H9 (cell line): ENCODE data around the gene MGA. TPM values are rescaled to one million over a fixed set of nuclear protein-coding genes. Genes with fewer than 3 reads are reported as not detected.
A peak's percentile ranks its signal among the peaks of the same experiment; 100 is the strongest.

Experiments used
- DNase-seq: peaks from one replicate; pipeline ENCODE4 v3.0.0-alpha.2; 2017
- H2AFZ ChIP-seq: one replicate; pipeline ENCODE4 v1.6.1; 2013; ENCODE audit warnings: mild to moderate bottlenecking, low read length, control low read depth, moderate library complexity
- H2AK5ac ChIP-seq: 2 replicates; pipeline ENCODE4 v1.6.1; 2013; ENCODE audit warnings: low read length, control low read depth, mixed read lengths; ENCODE audit not compliant: insufficient read length
- H2BK120ac ChIP-seq: one replicate; pipeline ENCODE4 v1.6.1; 2013; ENCODE audit warnings: low read depth, mild to moderate bottlenecking, low read length, control low read depth, inconsistent platforms; ENCODE audit not compliant: poor library complexity, severe bottlenecking
- H2BK12ac ChIP-seq: 2 replicates; pipeline ENCODE4 v1.6.1; 2013; ENCODE audit warnings: low read length, control low read depth, mixed read lengths, low read depth; ENCODE audit not compliant: insufficient read length
- H2BK15ac ChIP-seq: 2 replicates; pipeline ENCODE4 v1.6.1; 2013; ENCODE audit warnings: low read depth, low read length, control low read depth
- H2BK20ac ChIP-seq: one replicate; pipeline ENCODE4 v1.6.1; 2013; ENCODE audit warnings: low read depth, mild to moderate bottlenecking, low read length, control low read depth, inconsistent platforms; ENCODE audit not compliant: poor library complexity, severe bottlenecking
- H2BK5ac ChIP-seq: 2 replicates; pipeline ENCODE4 v1.6.1; 2013; ENCODE audit warnings: low read length, control low read depth, mixed read lengths; ENCODE audit not compliant: insufficient read length
- H3K14ac ChIP-seq: 2 replicates; pipeline ENCODE4 v1.6.1; 2013; ENCODE audit warnings: low read length, control low read depth; ENCODE audit not compliant: insufficient read depth
- H3K18ac ChIP-seq: 2 replicates; pipeline ENCODE4 v1.6.1; 2013; ENCODE audit warnings: low read depth, mild to moderate bottlenecking, mixed read lengths, low read length, control low read depth; ENCODE audit not compliant: insufficient read length
- H3K23ac ChIP-seq: 2 replicates; pipeline ENCODE4 v1.6.1; 2013; ENCODE audit warnings: low read length, control low read depth, mixed read lengths, low read depth; ENCODE audit not compliant: insufficient read length
- H3K23me2 ChIP-seq: 2 replicates; pipeline ENCODE4 v1.6.1; 2013; ENCODE audit warnings: low read depth, mild to moderate bottlenecking, mixed read lengths, low read length, control low read depth; ENCODE audit not compliant: insufficient read length, poor library complexity, severe bottlenecking
- H3K27ac ChIP-seq: 2 replicates; pipeline ENCODE4 v1.5.1; 2013; ENCODE audit warnings: low read length, control low read depth, mixed read lengths, low read depth; ENCODE audit not compliant: insufficient read length
- H3K27me3 ChIP-seq: 2 replicates; pipeline ENCODE4 v1.6.1; 2013; ENCODE audit warnings: low read length, control low read depth, inconsistent platforms; ENCODE audit not compliant: insufficient read depth
- H3K4ac ChIP-seq: 2 replicates; pipeline ENCODE4 v1.6.1; 2013; ENCODE audit warnings: low read depth, mild to moderate bottlenecking, control low read depth, inconsistent platforms, low read length, moderate library complexity
- H3K4me1 ChIP-seq: 2 replicates; pipeline ENCODE4 v1.6.1; 2013; ENCODE audit warnings: low read length, control low read depth, inconsistent platforms; ENCODE audit not compliant: insufficient read depth
- H3K4me2 ChIP-seq: 2 replicates; pipeline ENCODE4 v1.6.1; 2013; ENCODE audit warnings: low read length, control low read depth, mixed read lengths; ENCODE audit not compliant: insufficient read length, insufficient read depth
- H3K56ac ChIP-seq: 2 replicates; pipeline ENCODE4 v1.6.1; 2013; ENCODE audit warnings: low read depth, mild to moderate bottlenecking, mixed read lengths, low read length, control low read depth; ENCODE audit not compliant: insufficient read length
- H3K79me1 ChIP-seq: 2 replicates; pipeline ENCODE4 v1.6.1; 2013; ENCODE audit warnings: low read depth, mild to moderate bottlenecking, moderate library complexity, low read length, control low read depth, inconsistent platforms; ENCODE audit not compliant: insufficient read depth, poor library complexity, severe bottlenecking
- H3K79me2 ChIP-seq: 2 replicates; pipeline ENCODE4 v1.6.1; 2013; ENCODE audit warnings: low read length, control low read depth, inconsistent platforms; ENCODE audit not compliant: insufficient read depth
- H3K9ac ChIP-seq: 2 replicates; pipeline ENCODE4 v1.6.1; 2013; ENCODE audit warnings: low read length, control low read depth, mixed read lengths; ENCODE audit not compliant: insufficient read length; ENCODE audit errors: extremely low read depth
- H3K9me3 ChIP-seq: one replicate; pipeline ENCODE4 v1.6.1; 2013; ENCODE audit warnings: low read depth, low read length, inconsistent platforms; ENCODE audit not compliant: control insufficient read depth
- H3T11ph ChIP-seq: one replicate; pipeline ENCODE4 v1.6.1; 2013; ENCODE audit warnings: mild to moderate bottlenecking, low read length, control low read depth, inconsistent platforms
- H4K20me1 ChIP-seq: one replicate; pipeline ENCODE4 v1.6.1; 2013; ENCODE audit not compliant: control insufficient read depth, insufficient read length, insufficient read depth
- H4K5ac ChIP-seq: 2 replicates; pipeline ENCODE4 v1.6.1; 2013; ENCODE audit warnings: low read depth, mild to moderate bottlenecking, mixed read lengths, low read length, control low read depth; ENCODE audit not compliant: insufficient read length
- H4K8ac ChIP-seq: replicated peaks from 2 replicates; pipeline ENCODE4 v1.6.1; 2013; ENCODE audit warnings: low read length, control low read depth, mixed read lengths, low read depth; ENCODE audit not compliant: insufficient read length
- H4K91ac ChIP-seq: 2 replicates; pipeline ENCODE4 v1.6.1; 2013; ENCODE audit warnings: low read depth, mild to moderate bottlenecking, moderate library complexity, mixed read lengths, low read length, control low read depth; ENCODE audit not compliant: insufficient read length
- H3K27ac Mint-ChIP-seq, 3 experiments: 2 replicates in 2 of 3; 3 replicates in 1 of 3; pipeline ENCODE4 v1.8.0; 2020 to 2021; ENCODE audit warnings: mixed read lengths in 3 of 3, mild to moderate bottlenecking in 1 of 3, moderate library complexity in 1 of 3
- H3K27me3 Mint-ChIP-seq: 2 replicates; pipeline ENCODE4 v1.8.0; 2021; ENCODE audit warnings: low read depth, mild to moderate bottlenecking, moderate library complexity, mixed read lengths
- H3K36me3 Mint-ChIP-seq, 3 experiments: 2 replicates in 2 of 3; 3 replicates in 1 of 3; pipeline ENCODE4 v1.8.0; 2020 to 2021; ENCODE audit warnings: low read depth in 3 of 3, mixed read lengths in 3 of 3; ENCODE audit not compliant: insufficient read depth in 1 of 3
- H3K4me1 Mint-ChIP-seq, 2 experiments: 2 replicates each; pipeline ENCODE4 v1.8.0; 2020; ENCODE audit warnings: mixed read lengths in 2 of 2
- H3K4me3 Mint-ChIP-seq, 2 experiments: 2 replicates in 1 of 2; 3 replicates in 1 of 2; pipeline ENCODE4 v1.8.0; 2020 to 2021; ENCODE audit warnings: mild to moderate bottlenecking in 2 of 2, mixed read lengths in 2 of 2, moderate library complexity in 1 of 2
- H3K9me3 Mint-ChIP-seq, 2 experiments: 2 replicates in 1 of 2; 3 replicates in 1 of 2; pipeline ENCODE4 v1.8.0; 2020; ENCODE audit warnings: mild to moderate bottlenecking in 2 of 2, mixed read lengths in 2 of 2, moderate library complexity in 1 of 2
- CTCF ChIP-seq: fragments of 200-600 bp; sonication (generic); conservative IDR thresholded peaks from 3 replicates; pipeline ENCODE4 v1.8.0; 2021; ENCODE audit warnings: antibody characterized with exemption, mild to moderate bottlenecking
- WGBS: extraction: QIAGEN DNeasy Blood & Tissue Kit; methylation state at CpG from one replicate; pipeline ENCODE4 v1.1.7; 2013; ENCODE audit warnings: missing lambda C conversion rate, low lambda C conversion rate, mixed read lengths; ENCODE audit not compliant: insufficient read length; ENCODE audit errors: extremely low coverage; 5-methylcytosine and 5-hydroxymethylcytosine counted together
- total RNA-seq: library from RNA; stranded (reverse); gene quantifications from 2 replicates; pipeline ENCODE4 v1.2.1, GENCODE V29; 2021

The MGA gene
- total RNA-seq, 1 experiment from 2014 or later = 62.7 TPM

- Histone ChIP-seq H3K18ac (no peak overlapping the region), H3K4ac (no peak overlapping the region), H2BK5ac (no peak overlapping the region), H3K56ac (no peak overlapping the region), H3K79me1 (no peaks in the 10 kb centered on the region), H3K23me2 (no peaks in the 10 kb centered on the region), H3K4me2 (no peak overlapping the region), H3K23ac (no peak overlapping the region), H3K9ac (no peak overlapping the region), H2AFZ (no peak overlapping the region), H3T11ph (no peak overlapping the region), H4K8ac (no peak overlapping the region), H2BK15ac (no peak overlapping the region), H4K91ac (no peak overlapping the region), H3K4me1 (peaks cover 8% of the 10 kb centered on the region; the same call in 1 of the 2 replicates), H2BK20ac (no peak overlapping the region), H3K27ac (no peak overlapping the region), H3K79me2 (no peaks in the 10 kb centered on the region), H4K5ac (no peak overlapping the region), H2BK120ac (no peak overlapping the region), H3K14ac (no peak overlapping the region), H4K20me1 (no peaks in the 10 kb centered on the region), H2BK12ac (no peak overlapping the region), H3K27me3 (no peaks in the 10 kb centered on the region), H3K9me3 (no peaks in the 10 kb centered on the region), H2AK5ac (no peak overlapping the region)
- no peak for TF ChIP-seq CTCF
- no peak for DNase-seq
- peaks cover 34 to 42% of the 10 kb centered on the region in 2 experiments for H3K4me1 Mint-ChIP-seq
- peaks cover 0 to 2% (median 0%) of the 10 kb centered on the region in 3 experiments; a peak in 1 of 7 replicates for H3K36me3 Mint-ChIP-seq
- peak overlapping the region in 2 of 3 experiments; percentile 22 to 41; a peak in 2 of 7 replicates for H3K27ac Mint-ChIP-seq
- no peaks in the 10 kb centered on the region; the same call in 1 of the 2 replicates for H3K27me3 Mint-ChIP-seq
- WGBS = no CpG with 5 or more reads among the region's 1 CpG
- no peak overlapping the region for H3K4me3 Mint-ChIP-seq
- no peaks in the 10 kb centered on the region for H3K9me3 Mint-ChIP-seq
These were observed 123.1 kb downstream of the MGA start for GRCh38 chr15:41783296-41783695.
